ENCODE results near the gene SARDH.
"Not testable (repeated sequence)": the region's sequence is repeated elsewhere in the genome, so short reads cannot be mapped to it uniquely, and the experiment has no call there.

SARDH gene

GRCh38 chr9:133640580-133641395 lies 97.4 kb downstream of the SARDH start:
- DNase-seq: peak; percentile 83

- DNase-seq: no peak
Measured at GRCh38 chr9:133640160-133640559, 98.0 kb downstream of the SARDH start.

- no peak for DNase-seq
Measured at GRCh38 chr9:133639613-133640012, 98.5 kb downstream of the SARDH start.

- DNase-seq: no peak
Measured at GRCh38 chr9:133638711-133639110, 99.4 kb downstream of the SARDH start.

- peak; percentile 17 for DNase-seq
Measured at GRCh38 chr9:133638076-133638475, 100.1 kb downstream of the SARDH start.

- DNase-seq: no peak
Measured at GRCh38 chr9:133637451-133638055, 100.6 kb downstream of the SARDH start.

- no peak for DNase-seq
Measured at GRCh38 chr9:133636902-133637301, 101.2 kb downstream of the SARDH start.

- no peak for DNase-seq
Measured at GRCh38 chr9:133635533-133636531, 102.3 kb downstream of the SARDH start, which contains the start of gene DBH. DBH (plus strand) TSS chr9:133636363; CDS start chr9:133636372, 9 bp downstream.

GRCh38 chr9:133635098-133635497 lies 103.1 kb downstream of the SARDH start:
- no peak for DNase-seq

GRCh38 chr9:133634081-133634691 lies 104.0 kb downstream of the SARDH start:
- peak; percentile 84 for DNase-seq

- no peak for DNase-seq
Measured at GRCh38 chr9:133633681-133634080, 104.5 kb downstream of the SARDH start.

GRCh38 chr9:133632806-133633680 lies 105.1 kb downstream of the SARDH start:
- peak; percentile 82 for DNase-seq

GRCh38 chr9:133631111-133631510 lies 107.0 kb downstream of the SARDH start:
- DNase-seq: no peak

GRCh38 chr9:133629221-133630110 lies 108.7 kb downstream of the SARDH start:
- no peak for DNase-seq

- no peak for DNase-seq
Measured at GRCh38 chr9:133628766-133629165, 109.4 kb downstream of the SARDH start.

- DNase-seq: no peak
Measured at GRCh38 chr9:133627341-133627740, 110.8 kb downstream of the SARDH start.

GRCh38 chr9:133626008-133626407 lies 112.1 kb downstream of the SARDH start:
- DNase-seq: not testable (repeated sequence)

- DNase-seq: no peak
Measured at GRCh38 chr9:133622555-133622954, 115.6 kb downstream of the SARDH start.

GRCh38 chr9:133621725-133622267 lies 116.4 kb downstream of the SARDH start:
- no peak for DNase-seq

- DNase-seq: no peak
Measured at GRCh38 chr9:133619791-133620190, 118.4 kb downstream of the SARDH start.

Measured in NCI-H2171 treated with DMSO at 0.1 percent for 48 hours (cell line).